K562 (cell line): ENCODE data around the gene ETNK2. TPM values are rescaled to one million over a fixed set of nuclear protein-coding genes. Genes with fewer than 3 reads are reported as not detected.

Source experiments
- ATAC-seq: fragments of 200-7000 bp; cut with Tn5 transposase; 3 replicates; pipeline ENCODE4 v1.9.1; 2020; ENCODE audit warnings: moderate library complexity
- BruUV-seq: library from RNA; stranded (reverse); fragments of 400-500 nt; replicated peaks from 2 replicates; lab custom pipeline; 2021; lab: Mats Ljungman, UMichigan
- CTCF ChIA-PET: fragments of 300-600 bp; formaldehyde crosslinking; extraction: SDS; loops from one replicate; lab custom pipeline; 2021; ENCODE audit warnings: low intra/inter-chr PET ratio; lab: Yijun Ruan, JAX
- POLR2A ChIA-PET: fragments of 300-600, 350-650 bp; sonication (Branson Sonifier 250); formaldehyde crosslinking; extraction: SDS; loops from one replicate; lab custom pipeline; 2021; ENCODE audit warnings: antibody characterized with exemption, inconsistent platforms; lab: Yijun Ruan, JAX
- DNase-seq, 4 experiments: peaks; one replicate each; pipeline versions ENCODE4 v3.0.0 to v3.0.0-alpha.2; 2011 to 2018; ENCODE audit warnings: low spot score in 3 of 4, mixed read lengths in 3 of 4; ENCODE audit errors: extremely low read depth in 1 of 4
- FAIRE-seq: peaks from 2 replicates; lab custom pipeline; 2011; peaks lifted over from hg19 to GRCh38; lab: Jason Lieb, UNC
- H2AFZ ChIP-seq: 2 replicates; pipeline ENCODE4 v1.6.0; 2011; ENCODE audit warnings: low read depth, low read length, control low read depth, inconsistent platforms
- H3K27ac ChIP-seq: fragments of 200-600 bp; 3 replicates; pipeline ENCODE4 v1.8.0; 2011; ENCODE audit warnings: low read depth, mild to moderate bottlenecking, control low read depth, inconsistent platforms, low read length, moderate library complexity, mixed read lengths; ENCODE audit errors: extremely low read depth
- H3K27me3 ChIP-seq, 2 experiments: fragments of 300-600 bp in 1 of 2; 2 replicates in 1 of 2; 3 replicates in 1 of 2; pipeline versions ENCODE4 v1.6.0 to v1.8.0; 2011; ENCODE audit warnings: inconsistent platforms in 2 of 2, low read length in 2 of 2, mild to moderate bottlenecking in 1 of 2, mixed read lengths in 1 of 2, moderate library complexity in 1 of 2; ENCODE audit not compliant: control insufficient read depth in 2 of 2, insufficient read depth in 2 of 2
- H3K36me3 ChIP-seq: fragments of 300-600 bp; 3 replicates; pipeline ENCODE4 v1.8.0; 2011; ENCODE audit warnings: mild to moderate bottlenecking, low read length, inconsistent platforms; ENCODE audit not compliant: control insufficient read depth, insufficient read depth
- H3K4me1 ChIP-seq, 2 experiments: fragments of 200-600 bp in 1 of 2; replicated peaks in 1 of 2; 2 replicates in 1 of 2; 3 replicates in 1 of 2; pipeline versions ENCODE4 v1.5.1 to v1.8.0; 2011; ENCODE audit warnings: inconsistent platforms in 2 of 2, low read length in 2 of 2, mild to moderate bottlenecking in 1 of 2, mixed read lengths in 1 of 2, moderate library complexity in 1 of 2; ENCODE audit not compliant: control insufficient read depth in 2 of 2, insufficient read depth in 2 of 2
- H3K4me2 ChIP-seq: 2 replicates; pipeline ENCODE4 v1.6.1; 2011; ENCODE audit warnings: low read length, control low read depth, inconsistent platforms, mixed read lengths; ENCODE audit not compliant: insufficient read depth
- H3K4me3 ChIP-seq: fragments of 200-600 bp; sonication (generic), shearing (Covaris generic); 2 replicates; pipeline ENCODE4 v1.5.1; 2016; ENCODE audit warnings: control low read depth, inconsistent platforms
- H3K79me2 ChIP-seq: fragments of 200-600 bp; 3 replicates; pipeline ENCODE4 v1.8.0; 2011; ENCODE audit warnings: low read length, inconsistent platforms; ENCODE audit not compliant: control insufficient read depth, insufficient read depth
- H3K9ac ChIP-seq, 2 experiments: 2 replicates each; pipeline versions ENCODE4 v1.6.0 to v1.6.1; 2011; ENCODE audit warnings: low read depth in 2 of 2, low read length in 2 of 2, control low read depth in 1 of 2, inconsistent platforms in 1 of 2, mild to moderate bottlenecking in 1 of 2, mixed read lengths in 1 of 2; ENCODE audit not compliant: insufficient read depth in 1 of 2
- H3K9me1 ChIP-seq: one replicate; pipeline ENCODE4 v1.6.0; 2011; ENCODE audit warnings: inconsistent platforms, mild to moderate bottlenecking, low read length, moderate library complexity; ENCODE audit not compliant: control insufficient read depth, insufficient read depth
- H3K9me3 ChIP-seq: replicated peaks from 2 replicates; pipeline ENCODE4 v1.5.1; 2011; ENCODE audit warnings: low read depth, low read length, inconsistent platforms; ENCODE audit not compliant: control insufficient read depth, insufficient read depth
- H4K20me1 ChIP-seq: replicated peaks from 2 replicates; pipeline ENCODE4 v1.6.1; 2011; ENCODE audit warnings: low read length, inconsistent platforms, mixed read lengths; ENCODE audit not compliant: control insufficient read depth, insufficient read depth
- ASH1L ChIP-seq: fragments of 450-650 bp; IDR thresholded peaks from 2 replicates; pipeline ENCODE4 v1.6.1; 2018; ENCODE audit warnings: borderline replicate concordance, mild to moderate bottlenecking, low read depth; ENCODE audit not compliant: partially characterized antibody
- CEBPG ChIP-seq, 3 experiments: fragments of 200-800 bp in 1 of 3; sonication (Bioruptor generic) in 1 of 3; sonication (generic) in 1 of 3; formaldehyde crosslinking in 1 of 3; IDR thresholded peaks in 2 of 3; conservative IDR thresholded peaks in 1 of 3; 2 replicates each; pipeline versions ENCODE4 v1.6.1 to v1.8.0; 2016 to 2022; ENCODE audit warnings: missing compliant biosample characterization in 2 of 3, missing genetic modification characterization in 2 of 3, mild to moderate bottlenecking in 1 of 3, missing genetic modification reagents in 1 of 3
- CHD1 ChIP-seq: fragments of 200-600 bp; sonication (generic); IDR thresholded peaks from one replicate; pipeline ENCODE4 v1.6.1; 2012; ENCODE audit warnings: mild to moderate bottlenecking, moderate library complexity, low read length, inconsistent platforms
- HMG20B ChIP-seq: fragments of 250-450 bp; sonication (Bioruptor Pico); IDR thresholded peaks from 2 replicates; pipeline ENCODE4 v1.5.0; 2021; ENCODE audit warnings: mild to moderate bottlenecking
- HNRNPLL ChIP-seq: fragments of 200-400 bp; formaldehyde crosslinking; IDR thresholded peaks from 2 replicates; pipeline ENCODE4 v1.6.1; 2017; ENCODE audit warnings: low read length, low read depth, mild to moderate bottlenecking; ENCODE audit not compliant: poor library complexity, severe bottlenecking
- MXI1 ChIP-seq: IDR thresholded peaks from 2 replicates; pipeline ENCODE4 v1.6.1; 2011; ENCODE audit warnings: low read depth, mild to moderate bottlenecking, improper control_type of control experiment, low read length
- POLR3A ChIP-seq: IDR thresholded peaks from 2 replicates; pipeline ENCODE4 v1.6.1; 2011; ENCODE audit warnings: borderline replicate concordance, mild to moderate bottlenecking, moderate library complexity; ENCODE audit not compliant: insufficient read length, insufficient read depth; ENCODE audit errors: extremely low read depth
- PYGO2 ChIP-seq: fragments of 450-650 bp; IDR thresholded peaks from 2 replicates; pipeline ENCODE4 v1.6.1; 2016; ENCODE audit warnings: mild to moderate bottlenecking, missing genetic modification characterization, moderate library complexity, missing compliant biosample characterization
- SAFB2 ChIP-seq: fragments of 200-400 bp; formaldehyde crosslinking; IDR thresholded peaks from 2 replicates; pipeline ENCODE4 v1.6.1; 2018; ENCODE audit warnings: borderline replicate concordance, low read length, low read depth, moderate library complexity; ENCODE audit not compliant: severe bottlenecking
- TCF7 ChIP-seq: sonication (generic); IDR thresholded peaks from 2 replicates; pipeline ENCODE4 v1.6.1; 2016; ENCODE audit warnings: antibody characterized with exemption, borderline replicate concordance
- ZNF140 ChIP-seq: fragments of 250-450 bp; sonication (Bioruptor Pico); IDR thresholded peaks from 2 replicates; pipeline ENCODE4 v1.8.0; 2021; ENCODE audit warnings: moderate library complexity, mild to moderate bottlenecking, inconsistent platforms
- ZNF699 ChIP-seq: fragments of 250-450 bp; sonication (Bioruptor Pico); IDR thresholded peaks from 2 replicates; pipeline ENCODE4 v1.8.0; 2021; ENCODE audit warnings: mild to moderate bottlenecking, moderate library complexity; ENCODE audit not compliant: insufficient replicate concordance
- WGBS: fragments of 100-300 bp; shearing (Covaris generic); methylation state at CpG from one replicate; pipeline ENCODE4 v1.1.6; 2016; ENCODE audit warnings: low coverage, mixed read lengths; ENCODE audit not compliant: insufficient coverage; ENCODE audit errors: missing lambda C conversion rate; 5-methylcytosine and 5-hydroxymethylcytosine counted together
- in situ Hi-C: fragments of 300-500 bp; cut with MboI; formaldehyde crosslinking; loops from 4 replicates; pipeline ENCODE4 v1.15.0; 2018; ENCODE audit warnings: inconsistent platforms, mixed read lengths
- intact Hi-C: fragments of 100-400 bp; cut with micrococcal nuclease; formaldehyde crosslinking; loops from 2 replicates; pipeline ENCODE4 v1.14.2; 2022
- polyA plus RNA-seq, 8 experiments: library from polyadenylated mRNA; depleted of rRNA in 4 of 8; stranded (reverse) in 5 of 8; unstranded in 3 of 8; fragments of >200 nt; fragmentation: Nextera tagmentation in 2 of 8; fragmentation: Illumina TruSeq in 1 of 8; extraction: Ambion mirVana in 2 of 8; extraction: Trizol in 1 of 8; gene quantifications; 2 replicates each; pipeline versions ENCODE4 v1.2.1 to v1.2.3, GENCODE V29; 2011 to 2014; ENCODE audit warnings: inconsistent platforms in 1 of 8, missing spikeins in 1 of 8
- total RNA-seq, 7 experiments: library from RNA; depleted of rRNA in 6 of 7; stranded (reverse); fragments of >200 nt in 6 of 7; fragmentation: Illumina TruSeq in 2 of 7; extraction: Trizol in 2 of 7; gene quantifications; 2 replicates each; pipeline versions ENCODE4 v1.2.1 to v1.2.3, GENCODE V29; 2011 to 2021; ENCODE audit warnings: low replicate concordance in 1 of 7
- TF ChIP-seq, protein P1 (sequence below), 2 experiments: fragments of 450-650 bp; IDR thresholded peaks; 2 replicates each; pipeline ENCODE4 v1.6.1; 2016; ENCODE audit warnings: mild to moderate bottlenecking in 2 of 2, borderline replicate concordance in 1 of 2, low read depth in 1 of 2, moderate library complexity in 1 of 2

ETNK2 gene
- total and polyA plus RNA-seq, 9 of the 15 experiments (the other 6 are each of a cell fraction or from before 2014, with no cell fraction given) = 0.03 to 0.38 (median 0.13) TPM; not detected in 4

DNA sequence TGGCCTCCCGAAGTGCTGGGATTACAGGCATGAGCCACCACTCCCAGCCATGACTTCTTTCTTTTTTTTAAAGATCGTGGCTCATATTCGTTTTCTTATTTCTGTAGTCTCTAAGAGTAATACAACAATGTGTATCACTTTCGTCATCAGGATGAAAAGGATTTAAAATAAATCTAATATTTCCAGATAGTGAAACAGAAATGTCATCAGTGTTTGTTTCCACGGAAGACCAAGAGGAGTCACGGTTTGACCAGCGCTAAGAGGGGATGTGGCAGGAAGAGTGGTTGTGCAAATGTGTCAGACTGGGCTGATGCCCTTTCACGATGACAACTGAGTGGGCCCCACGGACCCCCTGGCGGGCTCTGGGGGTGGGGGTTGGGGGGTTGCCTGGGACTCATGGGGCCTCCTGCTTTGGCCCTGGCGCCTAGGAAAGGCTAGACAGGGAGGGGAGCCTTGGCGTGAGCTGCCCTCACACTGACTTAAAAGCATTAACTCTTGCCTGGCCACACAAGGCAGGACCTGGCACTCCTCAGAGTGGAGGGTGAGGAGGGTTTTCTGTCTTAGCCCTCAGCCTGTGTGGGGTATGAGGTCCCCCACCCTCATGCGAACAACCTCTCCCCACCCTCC, 70.6 kb downstream of the ETNK2 start:
- Histone ChIP-seq H3K4me1 (peaks cover 0 to 4% of the 10 kb centered on the region in 2 experiments; a peak in 1 of 5 replicates), H3K27ac (no peak overlapping the region), H3K36me3 (no peaks in the 10 kb centered on the region), H2AFZ (no peak overlapping the region), H3K9me3 (no peaks in the 10 kb centered on the region), H3K4me2 (no peak overlapping the region), H3K9ac (no peak overlapping the region), H3K27me3 (peaks cover 14 to 69% of the 10 kb centered on the region in 2 experiments; a peak in 4 of 5 replicates), H3K9me1 (no peaks in the 10 kb centered on the region), H3K4me3 (no peak overlapping the region), H3K79me2 (no peaks in the 10 kb centered on the region), H4K20me1 (peaks cover 6% of the 10 kb centered on the region; the same call in 1 of the 2 replicates)
- ChIA-PET CTCF (no interaction called here), POLR2A (interaction anchor here (1.1 kb wide), 1 partner anchor 22 kb away, joined by 5 read pairs; no protein-coding TSS in a partner anchor)
- WGBS = 5% methylated on average over 12 of the region's 13 CpGs
- in situ Hi-C loops = no loop called here
- DNase-seq (no peak), ATAC-seq (no peak), FAIRE-seq (no peak)
- intact Hi-C loops = no loop called here
- BruUV-seq = no TSS peak
- TF ChIP-seq POLR3A (no peak), PYGO2 (tag) (no peak), CHD1 (no peak), MXI1 (no peak), TCF7 (no peak), CEBPG (CRISPR knock-in tag; IDR thresholded peaks at IDR 0.05) (no peak), CEBPG (tag; conservative IDR thresholded peaks at IDR 0.05 in 1 of 2, IDR thresholded peaks at IDR 0.05 in 1 of 2) (no peak), SAFB2 (no peak), HMG20B (no peak), ZNF699 (CRISPR knock-in tag) (no peak), ZNF140 (no peak), HNRNPLL (no peak), ASH1L (no peak)
- TF ChIP-seq, protein P1, sequence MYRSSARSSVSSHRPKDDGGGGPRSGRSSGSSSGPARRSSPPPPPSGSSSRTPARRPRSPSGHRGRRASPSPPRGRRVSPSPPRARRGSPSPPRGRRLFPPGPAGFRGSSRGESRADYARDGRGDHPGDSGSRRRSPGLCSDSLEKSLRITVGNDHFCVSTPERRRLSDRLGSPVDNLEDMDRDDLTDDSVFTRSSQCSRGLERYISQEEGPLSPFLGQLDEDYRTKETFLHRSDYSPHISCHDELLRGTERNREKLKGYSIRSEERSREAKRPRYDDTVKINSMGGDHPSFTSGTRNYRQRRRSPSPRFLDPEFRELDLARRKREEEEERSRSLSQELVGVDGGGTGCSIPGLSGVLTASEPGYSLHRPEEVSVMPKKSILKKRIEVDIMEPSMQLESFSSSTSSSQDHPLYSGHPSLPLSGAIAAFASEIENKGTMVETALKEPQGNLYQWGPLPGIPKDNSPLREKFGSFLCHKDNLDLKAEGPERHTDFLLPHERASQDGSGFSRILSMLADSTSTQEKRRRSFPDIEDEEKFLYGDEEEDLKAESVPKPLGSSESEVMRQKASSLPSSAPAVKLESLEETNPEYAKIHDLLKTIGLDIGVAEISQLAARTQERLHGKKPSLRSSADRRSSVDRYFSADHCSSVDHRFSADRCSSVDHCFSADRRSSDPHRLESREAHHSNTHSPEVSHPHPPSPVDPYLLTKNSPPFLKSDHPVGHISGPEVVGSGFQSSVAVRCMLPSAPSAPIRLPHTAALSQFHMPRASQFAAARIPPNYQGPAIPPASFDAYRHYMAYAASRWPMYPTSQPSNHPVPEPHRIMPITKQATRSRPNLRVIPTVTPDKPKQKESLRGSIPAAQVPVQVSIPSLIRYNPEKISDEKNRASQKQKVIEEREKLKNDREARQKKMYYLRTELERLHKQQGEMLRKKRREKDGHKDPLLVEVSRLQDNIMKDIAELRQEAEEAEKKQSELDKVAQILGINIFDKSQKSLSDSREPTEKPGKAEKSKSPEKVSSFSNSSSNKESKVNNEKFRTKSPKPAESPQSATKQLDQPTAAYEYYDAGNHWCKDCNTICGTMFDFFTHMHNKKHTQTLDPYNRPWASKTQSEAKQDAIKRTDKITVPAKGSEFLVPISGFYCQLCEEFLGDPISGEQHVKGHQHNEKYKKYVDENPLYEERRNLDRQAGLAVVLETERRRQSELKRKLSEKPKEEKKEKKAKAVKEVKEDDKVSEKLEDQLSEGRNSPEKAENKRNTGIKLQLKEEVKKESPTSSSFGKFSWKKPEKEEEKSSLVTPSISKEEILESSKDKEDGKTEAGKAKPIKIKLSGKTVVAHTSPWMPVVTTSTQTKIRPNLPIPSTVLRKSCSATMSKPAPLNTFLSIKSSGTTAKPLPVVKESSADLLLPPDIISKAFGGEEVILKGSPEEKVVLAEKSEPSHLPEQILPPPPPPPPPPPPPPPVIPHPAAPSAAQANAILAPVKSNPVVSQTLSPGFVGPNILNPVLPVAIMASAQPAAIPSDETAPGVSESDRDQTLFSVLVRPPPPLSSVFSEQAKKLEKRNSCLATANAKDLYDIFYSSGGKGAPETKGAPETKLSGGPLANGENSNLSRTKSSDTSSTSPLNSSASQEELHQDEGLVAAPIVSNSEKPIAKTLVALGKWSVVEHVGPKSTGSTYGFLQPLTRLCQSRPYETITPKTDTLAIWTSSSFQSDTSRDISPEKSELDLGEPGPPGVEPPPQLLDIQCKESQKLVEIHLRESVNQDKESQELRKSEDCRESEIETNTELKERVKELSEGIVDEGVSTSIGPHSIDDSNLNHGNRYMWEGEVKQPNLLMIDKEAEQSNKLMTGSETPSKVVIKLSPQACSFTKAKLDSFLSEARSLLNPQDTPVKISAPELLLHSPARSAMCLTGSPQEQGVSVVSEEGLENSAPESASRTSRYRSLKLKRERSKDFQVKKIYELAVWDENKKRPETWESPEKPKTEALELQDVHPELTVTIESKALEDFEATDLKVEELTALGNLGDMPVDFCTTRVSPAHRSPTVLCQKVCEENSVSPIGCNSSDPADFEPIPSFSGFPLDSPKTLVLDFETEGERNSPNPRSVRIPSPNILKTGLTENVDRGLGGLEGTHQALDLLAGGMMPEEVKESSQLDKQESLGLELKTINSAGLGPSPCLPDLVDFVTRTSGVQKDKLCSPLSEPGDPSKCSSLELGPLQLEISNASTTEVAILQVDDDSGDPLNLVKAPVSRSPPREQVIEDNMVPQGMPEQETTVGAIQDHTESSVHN (IDR thresholded peaks at IDR 0.05; ENCODE audit: borderline replicate concordance in 1 of 2, low read depth in 1 of 2) = no peak
